HuH-7 (cell line): ENCODE measurements around the gene WWC2.
"Not testable (repeated sequence)": the region's sequence is repeated elsewhere in the genome, so short reads cannot be mapped to it uniquely, and the experiment has no call there.

Experiments used
- DNase-seq: peaks from one replicate; pipeline ENCODE4 v3.0.0; 2011; ENCODE audit warnings: low spot score

Gene WWC2

DNA sequence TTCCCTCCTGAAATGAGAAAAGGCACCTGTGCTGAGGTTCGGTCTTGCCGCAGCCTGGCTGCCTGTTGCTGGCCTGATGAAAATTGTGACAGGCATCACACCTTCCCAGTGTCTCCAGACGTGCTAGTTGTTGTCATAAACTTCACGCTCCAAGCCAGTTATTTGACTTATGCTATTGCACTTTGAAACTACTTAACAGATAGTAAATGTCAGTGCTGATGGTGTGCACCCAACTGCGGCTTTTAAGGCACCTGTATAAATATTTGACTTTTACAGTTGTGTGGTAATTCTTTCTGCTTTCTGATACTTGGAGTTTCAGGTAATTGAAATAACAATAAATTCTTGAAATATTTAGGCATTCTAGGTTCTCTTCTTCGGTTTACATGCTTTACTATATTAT is 1.8 kb downstream of the WWC2 start:
- no peak for DNase-seq

DNA sequence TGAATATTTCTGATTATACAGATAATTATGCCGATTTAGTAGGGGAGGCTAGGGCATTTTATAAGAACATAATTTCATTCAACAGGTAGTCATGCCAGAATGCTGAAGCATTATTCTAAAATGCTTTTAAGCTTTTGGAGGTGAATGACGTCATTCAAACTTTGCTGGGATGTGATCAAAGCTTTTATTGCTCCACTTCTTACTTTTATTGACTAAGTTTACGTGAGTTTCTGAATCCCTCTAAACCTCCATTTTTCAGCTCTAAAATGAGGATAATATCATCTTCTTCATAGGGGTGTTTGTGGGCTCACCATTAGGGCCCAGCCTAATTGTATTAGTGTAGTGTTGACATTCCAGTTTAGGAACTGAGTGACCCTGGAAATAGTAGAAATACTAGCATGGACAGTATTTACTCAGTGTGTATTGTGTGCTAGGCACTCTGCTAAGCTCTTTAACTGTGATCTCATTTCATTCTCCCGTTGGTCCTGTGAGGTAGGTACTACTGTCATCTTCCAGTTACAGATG is 3.0 kb downstream of the WWC2 start:
- no peak for DNase-seq

DNA sequence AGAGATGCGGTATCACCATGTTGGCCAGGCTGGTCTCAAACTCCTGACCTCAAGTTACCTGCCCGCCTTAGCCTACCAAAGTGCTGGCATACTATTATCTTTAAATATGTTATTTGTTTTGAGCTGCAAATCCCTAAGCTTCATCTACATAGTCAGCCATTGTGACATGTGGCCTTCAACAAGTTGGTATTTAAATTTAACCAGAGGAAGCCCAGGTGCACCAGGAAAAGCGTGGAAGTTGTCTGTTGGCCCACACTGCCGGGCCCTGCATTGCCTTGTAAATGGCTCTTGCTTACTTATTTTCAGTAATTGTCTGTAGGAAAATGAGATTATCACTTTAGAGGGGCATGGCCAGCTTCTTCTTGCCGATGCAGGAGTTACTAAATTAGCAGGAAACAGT is 6.0 kb downstream of the WWC2 start:
- no peak for DNase-seq

DNA sequence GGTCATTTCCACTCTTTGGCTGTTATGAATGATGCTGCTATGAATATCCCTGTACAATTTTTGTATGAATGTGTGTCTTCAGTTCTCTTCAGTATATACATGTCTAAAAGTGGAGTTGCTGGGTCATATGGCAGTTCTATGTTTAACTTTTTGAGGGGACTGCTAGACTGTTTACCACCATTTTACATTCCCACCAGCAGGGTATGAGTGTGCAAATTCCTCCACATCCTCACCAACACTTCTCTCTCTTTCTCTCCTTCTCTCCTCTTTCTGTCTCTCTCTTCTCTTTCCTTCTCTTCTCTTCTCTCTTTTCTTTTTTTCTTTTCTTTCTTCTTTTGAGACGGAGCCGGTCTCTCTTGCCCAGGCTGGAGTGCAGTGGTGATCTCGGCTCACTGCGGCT is 7.8 kb downstream of the WWC2 start:
- no peak for DNase-seq

DNA sequence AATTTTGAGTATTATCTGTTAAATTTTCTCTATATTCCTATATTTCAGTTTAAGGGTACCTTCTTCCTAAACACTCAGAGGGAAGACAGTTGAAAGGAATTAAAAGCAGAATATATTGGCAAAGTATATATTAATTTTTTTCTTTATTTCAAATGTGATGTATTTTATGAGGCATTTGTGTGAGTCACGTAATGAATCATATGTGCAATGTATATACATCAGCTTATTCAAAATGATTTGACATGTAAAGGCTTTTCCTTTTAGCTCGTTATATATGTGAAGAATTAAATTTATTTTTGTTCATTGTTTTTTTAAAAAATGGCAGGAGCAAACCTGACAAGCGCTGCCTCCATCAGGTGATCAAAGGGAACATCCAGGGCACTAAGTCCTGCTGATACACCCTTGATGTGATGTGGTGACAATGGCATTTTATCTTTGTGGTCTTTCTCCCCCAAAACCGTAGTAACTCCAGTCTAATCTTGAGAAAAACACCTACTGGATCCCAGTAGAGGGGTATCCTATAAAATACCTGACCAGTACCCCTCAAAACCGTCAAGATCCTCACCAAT is 8.9 kb downstream of the WWC2 start:
- no peak for DNase-seq

DNA sequence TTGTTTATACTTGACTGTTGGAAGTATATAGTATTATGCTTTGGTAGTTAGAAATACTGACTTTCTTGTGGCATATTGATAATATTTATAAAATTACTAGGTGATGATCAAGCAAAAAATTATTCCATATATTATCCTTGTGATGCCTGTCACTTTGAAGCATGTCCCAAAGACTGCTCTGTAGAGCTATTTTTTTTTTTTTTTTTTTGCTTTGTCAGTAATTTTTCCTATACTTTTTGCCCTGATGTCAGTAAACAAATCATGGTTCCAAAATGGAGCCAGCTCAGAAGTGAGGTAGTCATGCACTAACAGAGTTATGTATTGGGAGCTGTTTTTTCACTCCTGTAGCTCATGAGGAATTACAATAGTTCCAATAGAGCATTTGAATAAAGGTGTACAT is 11.2 kb downstream of the WWC2 start:
- DNase-seq, result no peak

DNA sequence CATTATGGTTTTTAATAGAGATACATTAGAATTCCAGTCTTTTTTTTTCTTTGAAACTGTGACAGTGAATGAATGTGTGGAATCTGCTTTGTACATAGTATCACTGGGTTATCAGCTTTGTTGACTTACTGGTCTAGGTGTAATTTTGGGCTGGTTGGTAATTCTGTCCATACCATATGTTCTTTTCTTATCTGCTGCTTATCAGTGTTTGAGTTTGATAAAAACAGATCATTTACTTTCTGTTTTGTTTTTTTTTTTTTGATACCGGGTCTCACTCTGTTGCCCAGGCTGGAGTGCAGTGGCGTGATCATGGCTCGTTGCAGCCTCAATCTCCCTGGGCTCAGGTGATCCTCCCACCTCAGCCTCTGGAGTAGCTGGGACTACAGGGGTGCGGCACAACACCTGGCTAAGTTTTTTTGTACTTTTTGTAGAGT is 12.4 kb downstream of the WWC2 start:
- DNase-seq, result no peak

DNA sequence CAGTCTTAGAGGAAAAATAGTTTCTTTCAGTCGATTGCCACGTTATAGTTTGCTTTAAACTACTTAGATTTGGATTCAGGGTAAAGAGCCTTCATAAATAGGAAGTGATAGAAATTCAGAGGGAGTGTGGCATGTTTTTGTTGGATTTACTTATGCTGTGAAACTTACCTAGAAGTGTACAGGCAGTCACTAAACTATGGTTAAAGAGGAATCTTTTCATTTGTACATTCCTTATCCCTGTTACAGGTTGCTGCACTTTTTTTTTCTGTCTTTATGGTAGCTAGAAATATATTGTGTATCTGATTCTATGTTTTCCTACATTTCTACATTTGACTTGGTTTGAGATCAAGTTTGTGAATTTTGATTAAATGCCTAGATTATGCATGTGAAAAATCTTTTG is 19.1 kb downstream of the WWC2 start:
- no peak for DNase-seq

DNA sequence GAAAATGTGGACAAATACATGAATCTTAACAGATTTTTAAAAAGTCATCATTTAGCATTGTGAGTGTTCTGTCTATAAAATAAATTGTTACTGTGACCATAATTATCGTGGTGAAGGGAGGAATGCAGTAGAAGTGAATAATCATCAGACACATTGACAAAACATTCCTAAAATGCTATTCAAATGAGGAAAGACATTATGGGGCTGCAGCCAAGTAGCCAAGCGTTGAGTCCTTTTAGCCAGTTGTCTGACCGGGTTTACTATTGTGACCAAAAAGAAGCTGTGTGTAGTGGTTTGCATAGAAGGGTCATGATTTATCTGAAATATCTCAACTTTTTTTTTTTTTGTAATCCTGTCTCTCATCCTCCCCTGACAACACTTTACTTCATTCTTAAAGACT is 19.5 kb downstream of the WWC2 start:
- DNase-seq, result no peak

DNA sequence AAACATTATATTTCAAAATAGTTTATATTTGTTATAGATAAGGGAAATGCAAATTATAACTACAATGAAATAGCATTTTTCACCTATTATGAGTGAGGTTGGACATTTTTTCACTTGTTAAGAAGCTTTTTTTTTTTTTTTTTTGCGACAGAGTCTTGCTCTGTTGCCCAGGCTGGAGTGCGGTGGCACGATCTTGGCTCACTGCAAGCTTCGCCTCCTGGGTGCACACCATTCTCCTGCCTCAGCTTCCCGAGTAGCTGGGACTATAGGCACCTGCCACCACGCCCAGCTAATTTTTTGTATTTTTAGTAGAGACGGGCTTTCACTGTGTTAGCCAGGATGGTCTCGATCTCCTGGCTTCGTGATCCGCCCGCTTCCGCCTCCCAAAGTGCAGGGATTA is 22.6 kb downstream of the WWC2 start:
- not testable (repeated sequence) for DNase-seq

DNA sequence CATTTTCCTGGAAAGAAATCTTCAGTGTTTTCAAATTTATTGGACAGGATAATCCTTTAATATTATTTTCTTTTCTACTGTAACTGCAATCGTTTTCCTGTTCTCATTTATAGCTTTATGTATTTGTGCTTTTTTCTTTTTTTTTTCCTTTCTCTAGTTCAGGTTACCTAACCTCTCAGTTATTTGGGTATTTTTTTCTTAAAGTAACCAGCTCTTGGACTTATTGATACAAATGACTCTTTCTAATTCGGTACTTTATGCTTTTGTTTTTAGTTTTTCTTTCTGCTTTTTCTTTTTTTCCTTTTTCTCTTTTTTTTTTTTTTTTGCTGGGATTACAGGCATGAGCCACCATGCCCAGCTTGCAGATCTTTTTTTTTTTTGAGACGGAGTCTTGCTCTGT is 25.2 kb downstream of the WWC2 start:
- DNase-seq, result no peak

DNA sequence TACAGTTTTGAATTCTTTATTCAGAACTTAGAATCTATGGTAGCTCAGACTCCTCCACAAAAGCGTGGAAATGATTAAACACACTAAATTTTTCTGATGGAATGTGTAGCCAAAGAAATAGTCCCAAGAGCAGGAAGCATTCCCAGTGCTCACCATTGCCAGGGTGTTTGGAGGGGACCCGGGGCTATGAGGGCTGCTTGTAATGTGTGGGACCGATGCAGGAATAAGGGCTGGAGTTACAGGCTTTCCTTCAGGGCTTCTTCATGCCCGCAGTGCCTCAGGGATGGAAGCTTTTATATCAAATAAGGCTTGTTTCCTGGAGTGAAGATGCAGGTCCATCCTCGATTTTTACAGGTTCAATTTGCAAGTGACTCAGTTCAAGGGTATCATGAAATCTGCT is 25.8 kb downstream of the WWC2 start:
- DNase-seq, result no peak

DNA sequence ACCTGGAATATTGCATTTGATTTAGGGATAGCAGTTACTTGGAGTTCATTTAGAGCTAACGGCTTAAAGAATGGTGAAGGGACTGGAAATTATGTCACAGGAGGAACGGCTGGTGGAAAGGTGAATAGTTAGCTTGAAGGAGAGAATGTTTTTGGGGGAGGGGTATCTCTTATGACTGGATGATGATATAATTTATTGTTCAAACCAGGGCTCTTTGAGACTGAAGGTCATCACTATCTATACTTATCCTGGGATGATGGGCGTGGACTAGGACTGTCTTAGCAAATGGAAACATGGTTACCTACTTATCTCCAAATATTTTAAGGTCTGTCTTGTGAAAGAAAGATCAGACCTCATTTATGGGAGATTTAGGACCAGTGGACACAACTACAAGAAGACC is 30.1 kb downstream of the WWC2 start:
- no peak for DNase-seq

DNA sequence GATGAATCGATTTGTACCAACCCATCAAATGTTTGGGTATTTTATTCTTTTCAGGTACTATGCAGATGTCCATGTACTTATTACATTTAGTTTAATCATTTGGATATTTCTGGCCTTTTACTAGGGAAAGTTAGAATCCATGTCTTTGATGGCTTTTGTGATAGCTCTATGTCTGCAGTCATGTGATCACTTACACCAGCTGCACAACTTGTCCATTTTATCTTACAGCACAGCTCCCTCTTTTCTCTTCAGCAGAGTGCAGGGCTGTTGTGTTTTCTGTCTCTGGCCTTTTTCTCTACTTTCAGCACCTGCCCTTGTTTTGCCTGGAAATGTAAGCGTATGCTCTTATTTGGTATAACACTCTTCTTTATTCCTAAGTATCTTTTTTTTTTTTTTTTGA is 30.6 kb downstream of the WWC2 start:
- DNase-seq, result no peak

DNA sequence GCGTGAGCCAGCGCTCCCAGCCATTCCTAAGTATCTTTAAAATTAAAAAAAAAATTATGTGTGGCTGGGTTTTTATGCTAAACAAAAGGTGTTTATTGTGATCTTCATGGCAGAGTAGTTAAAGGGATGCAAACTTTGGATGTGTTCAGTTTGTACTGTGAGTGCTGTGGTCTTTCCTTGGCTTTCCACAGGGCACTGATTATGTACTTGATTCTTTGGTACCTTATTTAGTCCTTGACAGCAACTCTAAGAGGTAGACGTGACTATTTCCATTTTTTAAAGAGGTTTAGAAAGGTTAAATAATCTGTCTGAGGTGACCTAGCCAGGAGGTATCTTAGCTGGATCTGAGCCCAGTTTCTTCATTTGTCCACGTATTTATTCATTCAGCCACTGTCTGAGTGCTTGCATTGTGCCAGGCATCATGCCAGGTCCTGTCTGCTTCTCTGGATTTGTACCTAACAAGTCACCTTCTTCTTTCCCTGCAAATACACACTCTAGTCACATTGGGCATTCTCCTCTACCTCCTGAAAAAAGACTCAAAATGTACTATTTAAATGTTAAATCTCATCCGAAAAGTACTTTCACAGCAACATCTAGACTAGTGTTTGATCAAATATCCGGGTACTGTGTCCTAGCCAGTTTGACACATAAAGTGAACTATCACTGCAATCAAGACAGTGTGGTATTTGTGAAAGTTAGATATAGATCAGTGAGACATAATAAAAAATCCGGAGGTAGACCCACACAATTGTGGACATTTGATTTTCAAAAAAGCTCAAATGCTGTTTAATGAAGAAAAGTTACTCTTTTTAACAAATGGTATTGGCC is 31.5 kb downstream of the WWC2 start:
- no peak for DNase-seq

DNA sequence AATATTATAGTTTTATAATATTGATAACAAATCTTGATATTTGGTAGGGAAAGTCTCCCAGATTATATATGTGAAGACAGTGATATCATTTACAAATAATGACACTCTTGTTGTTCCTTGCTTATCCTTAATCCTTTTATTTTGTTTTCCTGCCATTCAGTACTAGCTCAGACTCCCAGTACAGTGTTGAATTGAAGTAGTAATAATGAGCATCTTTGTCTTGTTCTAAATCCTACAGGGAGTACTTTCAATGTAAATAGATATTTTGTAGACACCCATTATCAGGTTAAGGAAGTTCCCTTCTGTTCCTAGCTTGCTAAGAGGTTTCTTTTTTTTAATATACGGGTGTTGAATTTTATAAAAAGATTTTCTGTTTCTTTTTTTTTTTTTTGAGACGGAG is 33.0 kb downstream of the WWC2 start:
- DNase-seq, result no peak

DNA sequence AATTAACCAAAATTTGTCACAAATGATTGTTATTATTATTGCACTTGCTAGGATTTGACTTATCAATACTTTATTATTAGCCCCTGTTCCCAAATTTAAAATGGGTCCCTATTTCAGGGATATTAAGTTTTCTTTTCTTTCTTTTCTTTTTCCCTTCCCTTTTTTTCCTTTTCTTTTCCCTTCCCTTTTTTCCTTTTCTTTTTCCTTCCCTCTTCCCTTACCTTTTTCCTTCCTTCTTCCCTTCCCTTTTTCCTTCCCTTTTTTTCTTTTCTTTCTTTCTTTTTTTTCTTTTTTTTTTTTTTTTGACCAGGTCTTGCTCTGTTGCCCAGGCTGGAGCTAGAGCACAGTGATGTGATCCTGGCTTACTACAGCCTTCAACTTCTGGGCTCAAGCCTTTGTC is 33.8 kb downstream of the WWC2 start:
- DNase-seq, result no peak

DNA sequence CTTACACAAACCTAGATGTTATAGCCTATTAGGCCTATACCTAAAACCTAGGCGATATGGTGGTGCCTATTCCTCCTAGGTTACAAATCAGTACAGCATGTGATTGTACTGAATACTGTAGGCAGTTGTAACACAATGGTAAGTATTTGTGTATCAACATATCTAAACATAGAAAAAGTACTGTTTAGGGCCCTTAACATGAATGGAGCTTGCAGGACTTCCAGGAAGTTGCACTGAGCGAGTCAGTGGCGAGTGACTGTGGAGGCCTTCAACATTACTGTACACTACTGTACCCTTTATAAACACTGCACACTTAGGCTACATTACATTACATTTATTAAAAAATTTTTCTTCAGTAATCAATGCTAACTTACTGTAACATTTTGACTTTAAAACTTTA is 37.8 kb downstream of the WWC2 start:
- no peak for DNase-seq

DNA sequence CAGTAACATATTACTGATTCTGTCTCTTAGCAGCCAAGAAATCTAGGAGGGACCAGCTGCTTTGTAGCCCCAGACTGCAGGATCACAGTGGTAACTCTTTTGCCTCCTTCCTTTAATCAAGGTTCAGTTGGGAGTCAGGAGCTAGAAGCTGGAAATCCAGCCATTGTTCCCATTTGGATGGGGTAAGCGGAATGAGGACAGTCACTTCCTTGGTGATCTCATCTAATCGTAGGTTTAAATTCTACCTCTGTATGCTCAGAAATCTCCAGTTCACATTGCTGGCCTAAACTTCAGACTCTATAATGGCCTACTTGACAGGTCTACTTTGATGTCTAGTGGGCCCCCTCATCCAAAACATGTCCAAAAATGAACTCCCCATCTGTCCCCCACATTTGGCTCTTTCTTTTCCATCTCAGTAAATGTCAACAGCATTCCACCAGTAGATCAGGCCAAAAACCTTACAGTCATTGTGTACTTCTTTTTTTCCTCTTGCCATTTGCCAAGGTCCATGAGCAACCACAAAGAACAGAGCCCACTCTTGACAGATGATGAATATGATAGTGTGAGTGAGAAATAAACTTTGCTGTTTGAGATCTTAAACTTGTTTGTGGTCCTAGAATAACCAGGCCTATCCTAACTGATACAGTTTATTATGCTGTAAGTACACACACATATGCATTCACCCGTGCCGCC is 40.1 kb downstream of the WWC2 start:
- no peak for DNase-seq

DNA sequence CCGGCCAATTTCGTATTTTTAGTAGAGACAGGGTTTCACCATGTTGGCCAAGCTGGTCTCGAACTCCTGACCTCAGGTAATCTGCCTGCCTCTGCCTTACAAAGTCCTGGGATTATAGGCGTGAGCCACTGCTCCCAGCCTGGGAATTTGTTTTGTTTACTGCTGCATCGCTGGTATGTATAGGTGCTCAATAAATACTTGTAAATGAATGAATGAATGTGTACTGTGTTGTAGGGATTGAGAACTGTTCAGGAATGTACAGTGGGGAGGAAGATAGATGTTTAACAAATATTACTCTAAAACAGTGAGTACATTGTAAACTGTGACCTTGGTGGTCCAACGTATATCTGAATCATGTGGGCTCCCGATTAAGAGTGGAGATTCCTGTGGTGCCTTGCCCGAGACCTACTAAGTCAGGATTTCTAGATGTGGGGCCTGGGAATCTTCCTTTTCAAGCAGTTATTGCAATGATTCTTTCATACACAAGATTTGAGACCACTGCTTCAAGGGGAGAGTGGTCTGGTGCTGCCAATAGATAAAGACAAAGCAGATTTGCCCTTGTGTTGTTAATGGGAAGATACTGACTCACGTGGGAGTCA is 41.0 kb downstream of the WWC2 start:
- DNase-seq, result no peak

DNA sequence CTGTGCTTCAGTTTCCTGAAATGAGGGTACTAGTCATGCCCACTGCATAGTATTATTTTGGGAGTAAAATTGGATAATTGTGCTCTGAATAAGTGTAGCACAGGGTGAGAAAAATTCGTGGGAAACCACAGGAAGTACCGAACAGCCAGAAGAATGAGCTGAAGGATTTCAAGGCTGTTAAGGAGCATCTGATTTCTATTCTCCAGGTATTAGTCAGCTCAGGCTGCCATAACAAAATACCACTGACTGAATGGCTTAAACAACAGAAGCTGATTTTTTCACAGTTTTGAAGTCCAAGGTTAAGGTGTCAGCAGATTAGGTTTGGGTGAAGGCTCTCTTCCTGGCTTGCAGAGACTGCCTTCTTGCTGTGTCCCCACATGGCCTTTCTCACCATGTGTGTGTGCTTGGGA is 41.9 kb downstream of the WWC2 start:
- no peak for DNase-seq

DNA sequence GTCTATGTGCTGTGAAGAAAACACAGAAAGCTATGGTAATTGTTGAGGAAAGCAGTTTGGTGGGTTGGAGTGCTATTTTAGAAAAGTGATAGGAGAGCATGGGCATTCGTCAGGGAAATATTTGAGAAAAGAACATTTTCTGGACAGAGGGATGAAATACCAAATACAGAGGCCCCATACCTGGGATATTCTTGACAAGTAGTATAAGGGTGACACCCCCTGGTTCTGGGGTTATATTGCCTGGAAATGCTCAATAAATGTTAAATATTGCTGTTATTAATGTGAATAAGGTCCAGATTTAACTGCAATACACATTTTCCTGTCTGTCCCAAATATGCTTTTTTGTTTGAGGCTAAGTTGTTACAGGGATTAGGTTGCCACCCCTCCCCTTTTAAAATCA is 42.9 kb downstream of the WWC2 start:
- DNase-seq, result no peak
